GM19043 (cell line): ENCODE measurements around the gene LCN2.

ENCODE experiments used
- ATAC-seq: cut with Tn5 transposase; IDR thresholded peaks from one replicate; pipeline ENCODE4 v1.9.1; 2021; ENCODE audit warnings: low read depth; ENCODE audit not compliant: unreplicated experiment

Gene LCN2

DNA sequence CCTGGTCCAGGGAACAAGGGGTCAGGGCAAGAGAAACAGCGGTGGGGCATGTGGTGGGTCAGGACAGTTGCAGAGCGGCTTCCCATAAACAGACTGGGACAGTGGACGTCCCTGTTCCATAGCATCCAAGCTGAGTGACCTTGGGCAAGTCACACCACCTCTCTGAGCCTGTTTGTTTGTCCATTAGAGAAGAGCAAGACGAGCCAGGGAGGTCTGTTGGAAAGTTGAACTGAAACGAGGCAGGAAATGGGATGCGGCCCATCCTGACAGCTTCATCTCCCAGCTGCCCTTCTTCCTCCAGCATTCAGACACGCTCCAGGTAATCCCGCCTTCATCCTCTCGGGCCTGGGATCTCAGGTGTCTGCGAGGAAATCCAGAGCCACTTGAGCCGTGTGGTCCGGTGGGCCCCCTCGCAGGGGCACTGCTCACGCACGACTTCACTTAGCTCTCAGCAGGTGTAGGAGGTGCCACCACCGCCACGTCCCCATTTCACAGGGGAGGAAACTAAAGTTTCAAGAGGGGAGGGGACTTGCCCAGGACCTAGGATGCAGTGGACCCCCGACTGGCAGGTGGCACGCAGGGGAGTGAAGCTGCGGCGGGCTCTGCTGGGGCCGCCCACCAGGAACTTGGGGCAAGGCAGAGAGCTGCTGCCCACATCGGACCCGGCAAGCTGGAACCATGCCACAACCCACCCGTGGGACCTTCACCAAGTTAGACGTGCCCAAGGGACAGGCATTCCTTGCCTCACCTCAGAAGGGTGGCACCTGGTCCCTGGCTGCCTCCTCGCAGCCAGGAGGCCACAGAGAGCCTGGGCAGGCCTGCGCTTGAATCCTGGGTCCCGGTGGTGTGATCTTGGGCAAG lies 34.7 kb upstream of the LCN2 start:
- no peak for ATAC-seq

DNA sequence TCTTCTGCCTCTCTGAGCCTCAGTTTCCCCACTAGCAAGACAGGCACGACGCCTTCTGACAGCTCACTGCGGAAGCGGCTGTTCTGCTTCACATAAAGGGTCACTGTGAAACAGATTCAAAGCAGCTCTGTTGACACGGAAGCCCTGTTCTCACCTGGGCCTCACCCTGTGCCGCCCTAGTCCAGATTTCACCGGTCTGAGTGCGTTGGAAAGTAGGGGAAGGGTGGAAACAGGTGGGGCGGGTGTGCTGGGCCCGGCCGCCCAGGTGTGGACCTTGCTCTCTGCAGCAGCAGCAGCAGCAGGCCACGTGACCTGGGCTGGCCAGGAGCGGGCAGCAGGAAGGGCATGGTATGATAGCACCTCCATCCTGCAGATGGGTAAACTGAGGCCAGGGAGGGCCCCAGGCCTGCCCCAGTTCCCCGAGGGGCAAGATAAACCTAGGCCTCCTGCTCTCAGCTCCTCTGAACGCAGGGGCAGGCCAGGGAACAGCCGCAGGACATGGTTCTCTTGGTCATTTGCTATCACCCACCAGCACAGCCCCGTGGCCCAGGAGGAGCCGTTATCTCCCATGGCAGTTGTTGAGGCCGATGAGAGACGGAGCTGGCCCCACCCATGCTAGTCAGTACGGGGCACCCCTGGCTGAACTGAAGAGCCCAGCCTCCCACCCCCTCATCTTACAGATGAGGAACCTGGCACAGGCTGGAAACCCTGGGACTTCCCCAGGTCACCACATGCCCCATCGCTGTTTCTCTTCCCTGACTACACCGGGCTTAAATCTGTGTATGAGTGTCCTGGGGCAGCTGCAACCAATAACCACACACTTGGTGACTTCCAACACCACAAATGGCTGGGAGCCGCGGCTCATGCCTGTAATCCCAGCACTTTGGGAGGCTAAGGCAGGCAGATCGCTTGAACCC lies 33.8 kb upstream of the LCN2 start:
- no peak for ATAC-seq

DNA sequence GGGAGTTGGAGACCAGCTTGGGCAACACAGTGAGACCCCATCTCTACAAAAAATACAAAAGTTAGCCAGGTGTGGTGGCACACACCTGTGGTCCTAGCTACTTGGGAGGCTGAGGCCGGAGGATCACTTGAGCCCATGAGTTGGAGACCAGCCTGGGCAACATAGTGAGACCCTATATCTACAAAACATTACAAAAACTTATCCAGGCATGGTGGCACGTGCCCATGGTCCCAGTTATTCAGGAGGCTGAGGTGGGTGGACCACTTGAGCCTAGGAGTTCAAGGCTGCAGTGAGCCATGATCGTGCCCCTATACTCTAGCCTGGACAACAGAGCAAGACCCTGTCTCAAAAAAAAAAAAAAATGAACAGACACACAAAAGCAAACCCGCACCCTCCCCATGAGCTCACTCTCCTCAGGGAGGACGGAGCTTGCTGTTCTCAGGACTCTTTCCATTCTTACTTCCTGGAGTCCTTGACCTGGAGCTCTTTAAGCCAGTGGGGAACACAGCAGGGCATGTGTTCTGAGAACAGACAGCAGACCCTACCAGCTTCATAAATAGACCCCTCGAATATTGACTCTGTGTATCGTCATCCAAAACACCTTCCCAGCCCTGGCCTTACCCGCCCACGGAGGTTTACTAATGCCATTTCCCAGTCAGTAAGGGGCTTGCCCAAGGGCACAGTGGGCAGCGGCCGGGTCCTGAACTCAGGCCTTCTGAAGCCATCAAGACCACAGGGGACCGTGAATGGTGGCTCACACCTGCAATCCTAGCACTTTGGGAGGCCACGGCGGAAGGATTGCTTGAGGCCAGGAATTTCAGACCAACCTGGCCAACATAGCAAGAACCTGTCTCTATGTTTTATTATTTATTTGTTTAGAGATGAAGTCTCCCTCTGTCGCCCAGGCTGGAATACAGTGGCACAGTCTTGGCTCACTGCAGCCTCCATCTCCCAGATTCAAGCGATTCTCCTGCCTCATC lies 32.9 kb upstream of the LCN2 start:
- ATAC-seq = no peak

DNA sequence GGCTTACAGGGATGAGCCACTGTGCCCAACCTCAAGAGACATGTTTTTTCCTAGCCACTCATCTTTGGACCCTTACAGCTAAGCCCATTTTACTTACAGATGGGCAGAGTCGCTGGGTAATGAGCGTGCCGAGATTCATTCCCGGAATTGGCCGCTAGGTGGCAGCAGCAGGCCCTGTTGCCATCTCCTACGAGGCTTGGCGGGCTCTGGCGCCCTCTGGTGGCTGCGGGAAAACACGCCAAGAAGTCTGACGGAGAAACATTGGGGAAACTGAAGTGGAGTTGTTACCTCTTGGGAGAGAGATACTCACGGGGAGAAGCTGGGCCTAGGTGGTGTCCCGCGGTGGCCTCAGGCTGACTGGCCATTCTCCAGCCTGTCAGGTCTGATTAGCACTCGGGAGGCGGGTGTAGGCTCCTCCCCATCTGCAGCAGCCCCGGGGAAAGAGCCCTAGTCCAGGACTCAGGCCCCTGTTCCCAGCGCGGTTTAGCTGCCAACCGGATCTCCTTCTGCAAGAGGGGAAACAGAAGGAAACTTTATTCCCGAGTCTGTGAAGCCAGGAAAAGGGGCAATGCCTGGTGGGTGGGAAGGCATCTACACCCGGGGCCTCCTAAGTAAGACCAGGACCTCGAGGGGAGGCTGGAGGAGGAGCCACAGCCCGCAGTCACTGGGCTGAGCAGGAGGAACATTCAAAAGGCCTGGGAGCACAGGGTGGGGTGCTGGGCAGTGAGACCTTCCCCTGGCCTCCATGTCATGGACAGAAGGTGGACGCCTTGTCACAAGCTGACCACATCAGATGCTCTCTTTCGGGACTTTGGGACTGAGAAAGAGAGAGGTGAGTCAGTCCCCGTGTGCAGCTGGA lies 31.4 kb upstream of the LCN2 start:
- no peak for ATAC-seq

DNA sequence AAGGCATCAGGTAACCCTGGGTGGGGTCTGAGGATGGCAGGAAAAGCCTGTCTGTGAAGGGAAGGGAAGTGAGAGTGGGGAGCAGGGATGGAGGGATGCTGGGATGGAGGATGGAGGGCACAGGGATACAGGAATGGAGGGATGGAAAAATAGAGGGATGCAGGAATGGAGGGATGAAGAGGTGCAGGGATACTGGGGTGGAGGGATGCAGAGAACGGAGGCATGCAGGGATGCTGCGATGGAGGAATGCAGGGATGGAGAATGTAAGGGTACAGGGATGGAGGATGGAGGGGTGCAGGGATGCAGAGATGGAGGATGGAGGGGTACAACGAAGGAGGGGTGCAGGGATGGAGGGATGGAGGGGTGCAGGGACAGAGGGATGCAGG lies 30.8 kb upstream of the LCN2 start:
- no peak for ATAC-seq

DNA sequence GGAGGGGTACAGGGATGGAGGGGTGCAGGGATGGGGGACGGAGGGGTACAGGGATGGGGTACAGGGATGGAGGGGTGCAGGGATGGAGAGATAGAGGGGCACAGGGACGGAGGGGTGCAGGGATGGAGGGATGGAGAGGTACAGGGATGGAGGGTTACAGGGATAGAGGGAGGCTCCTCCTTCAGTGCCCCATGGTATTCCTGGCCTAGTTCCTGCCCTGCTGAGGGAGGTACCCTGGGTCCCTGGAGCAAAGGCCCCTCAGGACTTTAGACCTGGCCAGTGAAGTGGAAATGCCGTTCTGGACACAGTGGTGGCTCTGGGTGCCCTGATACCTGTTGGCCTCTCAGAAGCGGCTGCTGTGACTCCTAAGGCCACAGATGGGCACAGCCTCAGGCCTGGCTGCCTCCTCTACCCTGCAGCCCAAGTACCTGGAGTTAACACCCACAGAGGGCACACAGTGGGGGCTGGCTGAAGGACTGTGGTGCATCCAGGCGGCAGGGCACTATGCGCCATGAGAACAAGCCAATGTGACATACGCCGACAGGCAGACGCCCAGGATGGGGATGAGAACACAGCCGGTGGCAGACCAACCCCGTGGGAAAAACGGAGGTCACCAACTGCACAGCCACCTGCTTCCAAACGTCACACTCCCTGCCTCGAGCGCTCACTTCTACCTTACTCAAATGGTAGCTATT lies 30.1 kb upstream of the LCN2 start:
- ATAC-seq = no peak

DNA sequence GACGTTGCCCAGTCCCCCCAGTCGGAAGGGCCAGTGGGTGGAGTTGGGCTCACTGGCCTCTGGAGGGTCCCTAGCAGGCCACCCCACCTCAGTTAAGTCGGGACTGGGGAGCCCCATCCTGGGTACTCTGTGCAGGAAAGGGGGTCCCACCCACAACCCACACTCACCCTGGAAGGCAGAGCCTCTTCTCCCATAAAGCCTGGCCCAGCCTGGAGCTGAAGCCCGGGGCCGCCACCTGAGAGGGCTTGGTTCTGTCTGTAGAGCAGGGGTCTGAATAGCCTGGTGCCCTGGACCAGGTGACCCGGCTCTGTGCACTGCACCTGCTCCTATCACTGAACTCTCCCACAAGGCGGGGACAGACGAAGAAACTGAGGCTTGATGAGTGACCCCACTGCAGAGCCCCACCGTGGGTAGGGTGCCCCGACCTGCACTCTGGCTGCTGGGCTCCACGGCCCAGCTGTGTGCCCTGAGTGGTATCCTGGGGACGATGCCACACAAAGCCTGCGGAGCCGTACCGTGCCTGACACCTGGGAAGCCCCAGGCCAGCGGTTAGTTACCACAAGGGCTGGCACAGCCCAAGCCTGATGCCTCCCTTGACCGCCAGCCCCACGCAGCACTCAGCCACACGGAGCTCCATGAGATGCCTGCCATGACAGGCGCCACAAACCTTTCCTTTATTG lies 29.1 kb upstream of the LCN2 start:
- no peak for ATAC-seq

DNA sequence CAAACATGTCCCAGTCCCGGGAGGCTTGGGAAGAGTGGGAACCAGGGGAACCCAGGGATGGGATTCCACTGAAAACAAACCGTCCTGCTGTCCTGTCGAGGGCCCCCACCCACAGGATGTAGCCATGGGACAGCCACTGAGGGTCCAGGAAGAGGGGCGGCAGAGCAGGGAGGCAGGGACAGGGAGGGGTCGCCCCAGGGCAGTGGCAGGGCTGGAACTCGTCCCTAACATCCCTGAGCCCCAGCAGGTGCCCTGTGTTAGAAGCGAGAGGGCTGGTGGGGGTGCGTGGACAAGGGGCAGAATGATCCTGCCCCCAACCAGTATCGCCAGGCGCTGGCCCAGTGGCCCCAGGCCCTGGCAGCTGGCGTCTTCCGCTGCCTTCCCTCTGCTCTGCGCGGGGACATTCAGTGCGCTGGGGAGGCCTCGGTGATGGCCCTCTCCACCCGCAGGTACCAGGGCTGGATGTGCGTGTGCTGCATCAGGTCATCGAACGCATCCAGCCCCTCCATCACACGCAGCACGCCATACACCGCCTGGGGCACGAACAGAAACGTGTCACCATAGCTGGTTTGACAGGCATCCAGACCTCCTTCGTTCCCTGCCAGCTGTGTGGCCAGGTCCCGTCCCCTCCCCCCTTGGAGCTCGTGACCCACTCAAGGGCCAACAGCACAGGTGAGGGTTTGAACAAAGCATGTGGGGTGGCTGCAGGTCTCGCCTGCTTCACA lies 28.4 kb upstream of the LCN2 start:
- ATAC-seq = no peak

DNA sequence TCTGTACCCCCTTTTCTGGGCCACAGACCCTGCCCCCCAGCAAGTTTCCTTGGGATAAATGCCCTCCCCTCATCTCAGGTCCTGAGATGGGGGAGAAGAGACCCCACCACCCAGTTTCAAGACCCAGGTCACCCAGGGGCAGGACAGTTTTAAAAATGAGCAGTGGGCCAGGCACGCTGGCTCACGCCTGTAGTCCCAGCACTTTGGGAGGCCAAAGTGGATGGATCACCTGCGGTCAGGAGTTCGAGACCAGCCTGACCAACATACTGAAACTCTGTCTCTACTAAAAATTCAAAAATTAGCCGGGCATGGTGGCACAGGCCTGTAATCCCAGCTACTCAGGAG lies 27.8 kb upstream of the LCN2 start:
- ATAC-seq = no peak

DNA sequence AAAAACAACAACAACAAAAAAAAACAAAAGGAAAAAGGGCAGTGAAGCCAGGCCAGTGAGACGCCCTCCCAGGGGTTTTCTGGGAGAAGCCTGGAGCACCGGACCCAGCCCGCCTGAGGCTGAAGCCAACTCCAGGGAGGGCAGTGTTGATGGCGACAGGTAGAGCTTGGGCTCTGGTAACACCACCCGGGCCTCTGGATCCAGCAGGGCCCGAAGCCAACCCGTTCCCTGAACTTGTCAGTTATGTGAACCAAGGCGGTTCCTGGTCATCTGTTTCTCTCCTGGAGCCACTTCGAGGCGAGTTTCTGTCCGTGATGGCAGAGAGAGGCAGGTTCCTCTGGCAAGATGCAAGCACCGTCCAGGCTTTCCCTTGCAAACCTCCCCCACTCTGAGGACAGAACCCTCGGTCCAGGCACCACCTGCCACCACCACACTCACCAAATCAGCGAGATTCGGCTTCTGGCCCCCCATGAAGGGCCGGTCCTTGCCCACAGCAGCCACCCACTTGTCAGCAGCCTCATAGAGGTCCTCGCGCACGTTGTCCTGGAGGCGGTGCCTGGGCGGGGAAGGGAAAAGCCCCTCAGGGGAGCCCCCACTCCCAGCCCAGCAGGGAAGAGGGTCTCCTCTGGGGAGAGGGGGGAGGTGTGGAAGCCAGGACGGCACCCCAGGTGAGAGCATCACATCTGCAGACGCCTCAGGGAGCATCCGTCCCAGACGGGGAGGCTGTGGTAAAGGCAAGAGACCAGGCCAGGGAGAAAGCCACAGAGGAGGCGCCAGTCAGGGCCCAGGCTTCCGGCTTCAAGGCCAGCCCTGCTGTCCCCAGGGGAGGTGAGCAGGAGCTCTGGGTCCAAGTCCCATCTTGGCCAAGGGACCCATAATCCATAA lies 27.1 kb upstream of the LCN2 start:
- no peak for ATAC-seq

DNA sequence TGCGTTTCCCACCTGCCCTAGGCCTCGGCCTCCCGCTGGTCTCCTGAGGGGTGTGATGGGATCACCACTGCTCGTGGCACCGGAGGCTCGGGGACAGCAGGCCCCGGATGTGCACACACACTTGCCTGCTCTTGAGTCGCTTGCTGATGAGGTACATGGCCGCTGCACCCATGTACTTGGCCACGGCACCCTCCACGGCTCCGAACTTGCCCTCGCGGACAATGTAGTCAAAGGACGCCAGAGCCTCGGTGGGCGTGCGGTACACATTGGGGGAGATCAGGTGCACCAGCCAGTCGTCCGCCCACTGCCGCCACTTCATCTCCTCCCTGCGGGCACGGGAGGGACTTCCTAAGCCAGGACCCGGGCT lies 26.5 kb upstream of the LCN2 start:
- no peak for ATAC-seq

DNA sequence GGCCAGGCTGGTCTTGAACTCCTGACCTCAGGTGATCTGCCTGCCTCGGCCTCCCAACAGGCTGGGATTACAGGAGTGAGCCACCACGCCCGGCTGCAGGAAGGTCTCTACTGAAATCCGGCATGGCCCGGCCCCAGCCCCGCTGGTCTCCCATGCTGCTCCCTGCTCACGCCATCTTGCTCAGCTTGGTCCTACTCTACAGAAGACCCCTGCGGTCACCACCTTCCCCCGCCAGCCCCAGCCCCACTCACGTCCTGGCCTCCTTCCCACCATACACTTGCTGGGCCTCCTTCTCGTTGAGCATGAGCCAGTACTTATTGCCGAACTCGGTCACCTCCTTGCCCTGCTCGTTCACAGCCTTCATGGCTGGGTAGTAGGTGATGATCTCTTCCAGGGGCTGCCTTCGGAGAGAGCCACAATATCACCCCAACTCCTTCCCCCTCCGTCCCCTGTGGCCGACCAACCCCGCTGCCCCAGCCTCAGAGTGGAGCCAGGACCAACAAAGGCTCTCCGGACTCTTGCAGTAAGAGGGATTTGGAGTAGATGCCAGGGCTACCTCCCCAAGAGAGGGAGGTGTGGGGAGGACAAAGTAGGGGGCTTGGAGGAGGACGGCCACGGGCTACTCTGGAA lies 25.7 kb upstream of the LCN2 start:
- ATAC-seq = no peak

DNA sequence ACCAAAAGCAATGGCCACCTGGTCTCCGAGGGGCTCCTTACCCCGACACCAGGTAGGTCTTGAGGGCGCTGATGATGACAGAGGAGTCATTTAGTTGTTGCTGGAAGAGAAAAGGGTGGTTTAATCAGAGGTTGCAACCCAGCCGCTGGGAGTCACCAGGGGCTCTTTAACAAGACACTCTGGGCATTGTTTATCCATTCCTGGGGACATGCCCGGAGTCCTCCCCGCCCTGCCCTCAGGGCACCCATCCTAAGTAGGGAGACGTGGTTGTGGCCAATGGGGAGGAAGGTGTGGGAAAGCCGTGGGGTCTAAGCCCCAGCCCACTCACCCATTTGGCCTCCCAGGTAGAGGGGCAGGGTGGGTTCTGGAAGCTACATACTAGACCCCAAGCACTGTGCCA lies 24.8 kb upstream of the LCN2 start:
- ATAC-seq = no peak

DNA sequence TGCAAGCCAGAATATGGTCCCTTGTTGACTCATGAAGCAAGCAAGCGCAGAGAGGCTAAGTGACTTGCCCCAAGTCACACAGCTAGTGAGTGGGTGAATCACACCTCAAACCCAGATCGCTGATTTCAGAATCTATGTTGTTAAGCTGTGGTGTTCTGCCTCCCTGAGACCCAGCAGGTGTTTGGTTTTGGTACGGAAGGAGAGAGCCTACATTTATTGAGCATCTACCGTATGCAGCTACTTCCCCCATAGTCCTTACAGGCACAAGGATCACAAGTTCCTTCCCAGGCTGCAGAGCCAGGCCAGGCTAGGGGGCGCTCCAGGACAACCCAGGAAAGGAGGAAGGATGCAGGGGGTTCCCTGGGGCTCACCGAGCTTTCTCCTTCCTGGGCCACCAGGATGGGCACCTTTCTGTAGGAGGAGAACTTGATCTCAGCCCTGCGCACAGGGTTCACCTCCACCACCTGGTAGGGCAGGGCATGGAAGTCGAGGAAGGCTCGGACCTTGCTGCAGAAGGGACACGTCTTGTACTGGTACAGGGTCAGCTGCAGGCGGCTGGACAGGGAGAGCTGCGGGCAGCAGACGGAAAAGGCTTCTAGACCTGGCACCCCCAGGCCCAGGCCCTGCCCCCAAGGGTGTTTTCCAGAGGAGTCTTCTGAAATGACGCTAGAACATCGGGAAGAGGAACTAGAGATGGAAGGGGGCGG lies 24.2 kb upstream of the LCN2 start:
- ATAC-seq = no peak

DNA sequence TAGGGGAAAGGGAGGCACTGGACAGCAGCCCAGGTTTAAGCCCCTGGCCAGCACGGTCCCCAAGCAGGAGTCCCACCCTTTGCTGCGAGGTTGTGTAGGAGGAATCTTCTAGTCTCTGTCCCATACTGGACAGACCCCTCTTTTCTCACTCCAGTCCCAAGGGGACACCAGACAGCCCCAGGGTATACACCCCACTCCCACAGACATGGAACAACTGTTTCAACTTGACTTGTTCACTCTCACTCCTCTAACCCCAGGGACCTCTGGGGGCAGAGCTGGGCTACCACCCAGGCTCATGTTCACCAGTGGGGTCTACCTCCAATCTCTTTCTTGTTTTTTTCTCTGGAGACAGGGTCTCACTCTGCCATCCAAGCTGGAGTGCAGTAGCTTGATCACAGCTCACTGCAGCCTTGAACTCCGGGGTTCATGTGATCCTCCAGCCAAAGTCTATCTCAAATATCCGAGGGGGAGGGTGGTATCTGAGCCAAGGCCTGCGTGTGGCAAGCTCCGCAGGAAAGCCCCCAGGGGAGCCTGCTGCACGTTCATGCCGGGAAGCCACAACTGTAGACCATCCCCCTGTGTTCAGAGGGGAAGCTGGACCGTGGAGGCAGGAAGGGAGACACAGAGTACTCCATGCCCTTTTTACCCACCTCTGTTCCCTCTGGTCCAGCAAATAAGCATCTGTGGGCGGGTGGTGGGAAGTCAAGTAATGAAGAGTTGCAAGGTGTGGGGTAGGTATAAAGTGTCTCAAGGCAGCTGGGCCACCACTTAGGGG lies 23.5 kb upstream of the LCN2 start:
- ATAC-seq = no peak
